Endometrial microvascular endothelial cells (primary cell): Measurements from ENCODE around the gene RTN3. TPM values are rescaled to one million over a fixed set of nuclear protein-coding genes. Genes with fewer than 3 reads are reported as not detected.
"Not testable (repeated sequence)": the region's sequence is repeated elsewhere in the genome, so short reads cannot be mapped to it uniquely, and the experiment has no call there.

ENCODE experiments used
- in situ Hi-C: cut with HindIII; loops from 2 replicates; pipeline ENCODE4 v1.10.0; 2017; ENCODE audit warnings: low sequenced_read_pairs, low pct_unique_long_range_greater_than_20kb; ENCODE audit errors: inconsistent ontology term
- total RNA-seq: library from RNA; depleted of rRNA; stranded (reverse); fragments of >200 nt; gene quantifications from one replicate; pipeline ENCODE4 v1.2.3, GENCODE V29; 2015; ENCODE audit errors: inconsistent ontology term

The RTN3 gene
- total RNA-seq, 1 donor from 2014 or later: 97.7 TPM

- in situ Hi-C loops: no loop called here
Observed at GRCh38 chr11:63764679-63765647, 83.7 kb downstream of the RTN3 start.

GRCh38 chr11:63765688-63766241 lies 84.5 kb downstream of the RTN3 start:
- in situ Hi-C loops: no loop called here

- in situ Hi-C loops: no loop called here
Observed at GRCh38 chr11:63766531-63767235, 85.4 kb downstream of the RTN3 start.

GRCh38 chr11:63767267-63767564 lies 85.9 kb downstream of the RTN3 start:
- in situ Hi-C loops: no loop called here

DNA sequence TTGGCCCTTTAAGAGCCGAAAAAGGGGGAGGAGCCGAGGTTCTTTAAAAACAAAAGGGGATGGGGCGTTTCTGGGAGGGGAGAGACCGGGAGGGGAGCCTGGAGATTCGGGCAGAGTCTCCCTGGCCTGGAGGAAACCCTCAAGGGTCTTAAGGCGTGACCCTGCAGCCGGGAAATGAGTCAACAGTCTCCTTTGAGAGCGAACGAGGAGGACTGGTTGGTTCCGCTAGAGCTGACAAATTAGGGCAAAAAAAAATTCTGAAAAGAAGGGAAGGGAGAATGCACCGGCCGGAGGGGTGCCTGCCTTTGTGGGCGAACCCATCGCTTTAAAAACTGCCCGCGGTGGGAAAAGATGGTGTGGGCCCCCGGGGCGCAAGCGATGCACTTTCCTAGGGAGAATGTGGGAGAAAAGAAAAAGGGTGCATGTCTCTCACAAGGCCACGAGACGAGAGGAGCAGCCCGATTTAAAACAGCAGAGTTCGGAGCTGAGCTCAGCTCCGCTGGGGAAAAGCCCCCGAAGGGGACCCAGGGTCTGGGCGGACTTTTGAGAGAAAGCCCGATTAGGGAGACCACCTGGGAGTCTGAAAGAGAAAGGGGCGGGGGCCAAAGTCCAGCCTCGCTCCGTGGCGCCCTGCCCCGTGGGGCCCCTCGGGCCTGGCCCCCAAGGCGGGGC lies 86.4 kb downstream of the RTN3 start:
- in situ Hi-C loops: no loop called here

DNA sequence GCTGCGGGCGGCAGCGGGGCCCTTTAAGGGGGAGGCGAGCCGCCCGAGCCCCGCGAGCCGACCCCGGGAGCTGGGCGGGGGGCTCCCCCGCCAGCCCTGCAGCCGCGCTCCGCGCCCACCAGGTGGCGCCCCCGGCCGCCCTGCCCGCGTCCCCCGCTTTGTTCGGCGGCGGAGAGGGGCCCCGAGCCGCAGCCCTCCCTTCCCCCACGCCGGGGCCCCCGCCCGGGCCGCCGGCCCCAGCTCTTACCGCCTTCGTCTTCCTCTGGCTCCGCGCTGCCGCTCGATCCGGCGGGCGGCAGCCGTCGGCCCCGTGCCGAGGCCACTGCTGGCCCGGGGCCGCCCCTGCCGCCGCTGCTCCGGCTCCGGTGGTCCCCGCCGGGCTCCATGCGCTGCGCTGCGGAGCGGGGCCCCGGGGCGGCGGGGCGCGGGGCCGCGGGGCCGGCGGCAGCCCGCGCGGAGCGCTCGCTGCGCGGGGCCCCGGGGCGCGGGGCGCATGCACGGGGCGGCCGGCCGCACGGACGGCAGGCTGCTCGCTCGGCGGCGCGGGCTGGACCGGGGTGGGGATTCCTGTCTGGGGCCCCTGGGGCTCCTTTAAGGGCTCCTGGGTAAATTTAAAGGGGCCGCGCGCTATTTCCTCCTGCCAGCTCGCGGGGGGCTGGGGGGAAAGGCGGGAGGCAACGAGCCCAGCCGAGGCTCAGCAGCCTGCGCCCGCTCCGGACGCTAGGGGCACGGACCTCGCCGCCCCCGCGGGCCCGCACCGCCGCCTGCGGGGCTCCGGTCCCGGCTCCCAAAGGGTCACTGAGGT lies 87.1 kb downstream of the RTN3 start, which contains the start of gene ZFTA:
Gene ZFTA (minus strand): TSS at position 539 of the 805 bp plus-strand sequence. CDS start 153 bp downstream, at position 386.
- in situ Hi-C loops: no loop called here

DNA sequence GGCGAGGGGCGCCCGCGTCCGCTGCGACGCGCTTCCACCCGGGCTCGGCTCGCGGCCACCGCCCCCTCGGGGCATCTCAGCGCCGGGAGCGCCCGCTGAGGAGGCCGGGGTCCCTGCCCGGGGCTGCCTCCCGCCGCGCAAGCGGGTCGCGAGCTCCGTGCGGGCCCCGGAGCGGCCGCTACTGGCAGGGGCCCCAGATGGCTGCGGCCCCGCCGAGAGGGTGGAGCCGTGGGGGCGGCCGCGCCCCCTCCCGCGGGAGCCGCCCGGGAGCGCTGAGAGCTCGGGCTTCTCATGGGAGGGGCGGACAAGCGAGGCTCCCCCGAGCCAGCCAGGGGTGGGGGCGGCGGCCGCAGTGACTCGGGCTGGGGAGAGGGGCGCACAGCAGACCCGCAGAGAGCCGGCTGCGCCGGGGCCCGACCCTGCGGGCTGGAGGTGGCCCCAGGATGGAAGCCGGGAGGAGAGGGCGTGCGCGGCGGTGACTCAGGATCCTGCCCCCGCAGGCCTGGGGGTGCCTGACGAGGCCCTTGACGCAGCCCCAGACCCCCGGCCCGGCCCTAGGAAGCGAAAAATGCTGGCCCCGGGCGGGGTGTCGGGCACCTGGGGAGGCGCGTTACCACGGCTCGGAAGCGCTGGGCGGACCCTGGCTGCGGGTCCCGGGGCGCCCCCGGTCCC lies 87.9 kb downstream of the RTN3 start:
- in situ Hi-C loops: no loop called here

GRCh38 chr11:63769714-63770455 lies 88.6 kb downstream of the RTN3 start:
- in situ Hi-C loops: no loop called here

GRCh38 chr11:63770763-63771162 lies 89.5 kb downstream of the RTN3 start:
- in situ Hi-C loops: no loop called here

DNA sequence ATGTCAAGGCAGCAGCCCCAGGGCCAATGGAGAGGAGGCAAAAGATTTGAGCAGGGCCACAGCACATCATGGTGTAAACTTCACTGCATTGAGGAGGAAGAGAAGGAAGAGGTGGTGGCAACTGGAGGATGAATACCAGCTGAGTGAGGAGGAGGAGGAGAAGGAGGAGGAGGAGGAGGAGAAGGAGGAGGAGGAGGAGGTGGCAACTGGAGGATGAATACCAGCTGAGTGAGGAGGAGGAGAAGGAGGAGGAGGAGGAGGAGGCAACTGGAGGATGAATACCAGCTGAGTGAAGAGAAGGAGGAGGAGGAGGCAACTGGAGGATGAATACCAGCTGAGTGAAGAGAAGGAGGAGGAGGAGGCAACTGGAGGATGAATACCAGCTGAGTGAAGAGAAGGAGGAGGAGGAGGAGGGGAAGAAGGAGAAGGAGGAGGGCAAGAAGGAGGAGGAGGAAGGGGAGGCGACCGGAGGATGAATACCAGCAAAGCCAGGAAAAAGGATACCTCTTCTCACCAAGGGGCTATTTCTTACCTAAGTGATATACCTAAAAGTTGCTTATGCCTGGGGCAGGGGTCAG lies 90.5 kb downstream of the RTN3 start:
- in situ Hi-C loops: not testable (repeated sequence)

DNA sequence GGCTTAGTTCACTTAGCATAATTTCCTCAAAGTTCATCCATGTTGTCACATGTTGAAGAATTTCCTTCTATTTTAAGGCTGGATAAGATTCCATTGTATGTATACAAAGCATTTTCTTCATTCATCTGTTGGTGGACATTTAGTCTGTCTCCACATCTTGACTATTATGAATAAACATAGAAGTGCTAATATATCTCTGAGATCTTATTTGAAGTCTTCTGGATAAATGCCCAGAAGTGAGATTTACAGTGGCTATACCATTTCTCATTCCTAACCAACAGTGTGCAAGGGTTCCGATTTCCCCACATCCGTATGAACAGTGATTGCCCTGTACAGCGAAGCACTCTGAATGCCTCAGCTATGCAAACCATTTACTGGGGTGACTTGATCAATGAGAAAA lies 93.9 kb downstream of the RTN3 start:
- in situ Hi-C loops: no loop called here

- in situ Hi-C loops: no loop called here
Observed at GRCh38 chr11:63779039-63779438, 97.7 kb downstream of the RTN3 start.

DNA sequence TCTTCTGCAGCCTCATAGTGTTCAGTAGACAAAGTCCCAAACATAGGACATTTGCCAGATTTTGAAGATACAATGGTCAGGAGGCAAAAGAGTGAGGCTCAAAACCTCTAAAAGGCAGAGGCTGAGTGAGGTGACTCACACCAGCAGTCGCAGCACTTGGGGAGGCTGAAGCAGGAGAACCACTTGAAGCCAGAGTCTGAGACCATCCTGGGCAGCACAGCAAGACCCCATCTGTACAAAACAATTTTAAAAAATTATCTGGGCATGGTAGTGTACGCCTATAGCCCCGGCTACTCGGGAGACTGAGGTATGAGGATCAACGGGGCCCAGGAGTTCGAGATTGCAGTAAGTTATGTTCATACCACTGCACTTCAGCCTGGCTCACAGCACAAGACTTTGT lies 101.4 kb downstream of the RTN3 start:
- in situ Hi-C loops: no loop called here

- in situ Hi-C loops: no loop called here
Observed at GRCh38 chr11:63783925-63784592, 102.8 kb downstream of the RTN3 start.

GRCh38 chr11:63785823-63786222 lies 104.5 kb downstream of the RTN3 start:
- in situ Hi-C loops: no loop called here

DNA sequence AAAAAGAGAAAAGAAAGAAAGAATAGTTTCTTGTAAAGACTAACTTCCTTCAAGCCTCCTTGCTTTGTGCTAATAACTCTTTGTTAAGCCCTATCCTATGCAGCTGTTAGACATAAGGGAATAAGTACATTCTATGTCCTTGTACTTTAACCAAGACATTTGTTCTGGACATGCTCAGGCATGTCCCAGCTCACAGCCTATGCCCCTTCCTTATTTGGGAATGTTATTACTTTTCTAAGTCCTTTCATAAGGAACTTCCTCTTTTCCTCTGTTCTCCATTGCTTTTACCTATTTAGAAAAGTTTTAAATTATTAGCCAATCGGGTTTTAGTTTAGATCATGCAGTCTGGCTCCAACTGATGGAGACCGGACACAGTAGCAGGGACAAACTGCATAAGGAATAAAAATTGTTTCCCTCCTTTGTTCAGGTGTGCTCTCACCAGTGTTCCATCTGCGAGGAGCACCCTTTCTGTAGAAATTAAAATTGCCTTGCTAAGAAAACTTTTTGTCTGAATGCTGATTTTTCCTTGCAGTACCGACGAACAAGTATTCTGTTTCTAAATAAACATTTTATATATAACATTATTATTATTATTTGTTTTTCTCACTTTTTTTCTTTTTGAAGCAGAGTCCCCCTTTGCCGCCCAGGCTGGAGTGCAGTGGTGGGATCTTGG lies 110.3 kb downstream of the RTN3 start:
- in situ Hi-C loops: no loop called here
